ENCODE measurements around the gene TEX12. TPM values are rescaled to one million over a fixed set of nuclear protein-coding genes. Genes with fewer than 3 reads are reported as not detected.

TEX12 gene
- total RNA-seq, 1 experiment from 2014 or later = not detected

- H3K27me3 ChIP-seq (ENCODE audit: insufficient read depth, low read depth) = no peaks in the 10 kb centered on the region
- BruUV-seq (replicated peaks) = no TSS peak
- H4K20me1 ChIP-seq (ENCODE audit: insufficient read depth) = no peaks in the 10 kb centered on the region
- ChIA-PET CTCF (no interaction called here), POLR2A (ENCODE audit: unreplicated experiment) (interaction anchor here (0.6 kb wide), 1 partner anchor 74 kb away, joined by 24 read pairs; no protein-coding TSS in a partner anchor)
- no peaks in the 10 kb centered on the region for H3K4me1 ChIP-seq (replicated peaks; ENCODE audit: insufficient read depth)
- H3K9me2 ChIP-seq (ENCODE audit: insufficient read depth) = no peaks in the 10 kb centered on the region
- no peaks in the 10 kb centered on the region for H3K79me2 ChIP-seq (ENCODE audit: low read depth)
- no peak for TF ChIP-seq EZH2 (IDR thresholded peaks at IDR 0.05; ENCODE audit: low read depth)
- no peak for TF ChIP-seq CTCF (conservative IDR thresholded peaks at IDR 0.05)
- intact Hi-C loops (cut with micrococcal nuclease; ENCODE audit: unreplicated experiment) = no loop called here
- no peak overlapping the region for H3K4me2 ChIP-seq
- DNase-seq = no peak
- H3F3A ChIP-seq (ENCODE audit: insufficient read depth, low read depth) = no peaks in the 10 kb centered on the region
- H3K36me3 ChIP-seq (ENCODE audit: low read depth) = no peaks in the 10 kb centered on the region
- H3K9me3 ChIP-seq (ENCODE audit: insufficient read depth, low read depth) = no peaks in the 10 kb centered on the region
- no peak overlapping the region for H3K27ac ChIP-seq
- H2AFZ ChIP-seq = no peak overlapping the region
- no peak overlapping the region for H3K4me3 ChIP-seq
Measured at GRCh38 chr11:112206071-112206470, 38.9 kb downstream of the TEX12 start.

- Histone ChIP-seq H3K27ac (no peak overlapping the region), H3K4me2 (no peak overlapping the region), H3K9me3 (ENCODE audit: insufficient read depth, low read depth) (no peaks in the 10 kb centered on the region), H3K79me2 (ENCODE audit: low read depth) (no peaks in the 10 kb centered on the region), H3F3A (ENCODE audit: insufficient read depth, low read depth) (0 out of 2 replicates have a peak, but pooled peaks cover 9% of the 10 kb centered on the region), H3K36me3 (ENCODE audit: low read depth) (no peaks in the 10 kb centered on the region), H3K27me3 (ENCODE audit: insufficient read depth, low read depth) (no peaks in the 10 kb centered on the region), H3K4me3 (no peak overlapping the region), H4K20me1 (ENCODE audit: insufficient read depth) (no peaks in the 10 kb centered on the region), H2AFZ (no peak overlapping the region), H3K9me2 (ENCODE audit: insufficient read depth) (no peaks in the 10 kb centered on the region), H3K4me1 (replicated peaks; ENCODE audit: insufficient read depth) (peaks cover 9% of the 10 kb centered on the region)
- no peak for DNase-seq
- TF ChIP-seq EZH2 (IDR thresholded peaks at IDR 0.05; ENCODE audit: low read depth) = no peak
- no peak for TF ChIP-seq CTCF (conservative IDR thresholded peaks at IDR 0.05)
- intact Hi-C loops (cut with micrococcal nuclease; ENCODE audit: unreplicated experiment) = no loop called here
- BruUV-seq (replicated peaks) = no TSS peak
- POLR2A ChIA-PET (ENCODE audit: unreplicated experiment) = no interaction called here
- CTCF ChIA-PET = no interaction called here
Measured at GRCh38 chr11:112210890-112211289, 43.7 kb downstream of the TEX12 start.

GRCh38 chr11:112211536-112211935 is 44.4 kb downstream of the TEX12 start:
- H3F3A ChIP-seq (ENCODE audit: insufficient read depth, low read depth) = 0 out of 2 replicates have a peak, but pooled peaks cover 14% of the 10 kb centered on the region
- TF ChIP-seq EZH2 (IDR thresholded peaks at IDR 0.05; ENCODE audit: low read depth) (no peak), CTCF (conservative IDR thresholded peaks at IDR 0.05) (no peak)
- intact Hi-C loops (cut with micrococcal nuclease; ENCODE audit: unreplicated experiment) = no loop called here
- H3K4me2 ChIP-seq = no peak overlapping the region
- no peak overlapping the region for H3K4me3 ChIP-seq
- no peak overlapping the region for H3K27ac ChIP-seq
- no peaks in the 10 kb centered on the region for H3K27me3 ChIP-seq (ENCODE audit: insufficient read depth, low read depth)
- no TSS peak for BruUV-seq (replicated peaks)
- no peaks in the 10 kb centered on the region for H3K9me3 ChIP-seq (ENCODE audit: insufficient read depth, low read depth)
- H3K36me3 ChIP-seq (ENCODE audit: low read depth) = no peaks in the 10 kb centered on the region
- no peak overlapping the region for H2AFZ ChIP-seq
- H3K79me2 ChIP-seq (ENCODE audit: low read depth) = no peaks in the 10 kb centered on the region
- H4K20me1 ChIP-seq (ENCODE audit: insufficient read depth) = no peaks in the 10 kb centered on the region
- peaks cover 16% of the 10 kb centered on the region for H3K4me1 ChIP-seq (replicated peaks; ENCODE audit: insufficient read depth)
- DNase-seq = no peak
- POLR2A ChIA-PET (ENCODE audit: unreplicated experiment) = no interaction called here
- H3K9me2 ChIP-seq (ENCODE audit: insufficient read depth) = no peaks in the 10 kb centered on the region
- CTCF ChIA-PET = interaction anchor here (0.6 kb wide), 1 partner anchor 10 kb away, joined by 4 read pairs; no protein-coding TSS in a partner anchor
